Activated T-helper 17 cell treated with anti-CD3 and anti-CD28 coated beads, Interleukin-2, amount 50 U/mL, for 72 hours (primary cell): ENCODE data around the gene RBM23. TPM values are rescaled to one million over a fixed set of nuclear protein-coding genes. Genes with fewer than 3 reads are reported as not detected.
"Not testable (repeated sequence)": the region's sequence is repeated elsewhere in the genome, so short reads cannot be mapped to it uniquely, and the experiment has no call there.

Experiments
- ATAC-seq: fragments of 150-1000 bp; cut with Tn5 transposase; replicated peaks from 2 replicates; pipeline ENCODE4 v1.10.0; 2021; ENCODE audit warnings: mild to moderate bottlenecking, moderate library complexity
- H3K27ac Mint-ChIP-seq: one replicate; pipeline ENCODE4 v1.8.0; 2022; ENCODE audit warnings: mixed read lengths
- H3K27me3 Mint-ChIP-seq: one replicate; pipeline ENCODE4 v1.8.0; 2022; ENCODE audit warnings: mixed read lengths
- H3K36me3 Mint-ChIP-seq: one replicate; pipeline ENCODE4 v1.8.0; 2022; ENCODE audit warnings: low read depth, mild to moderate bottlenecking, mixed read lengths
- H3K4me1 Mint-ChIP-seq: one replicate; pipeline ENCODE4 v1.8.0; 2022; ENCODE audit warnings: mixed read lengths
- H3K4me3 Mint-ChIP-seq: one replicate; pipeline ENCODE4 v1.8.0; 2022; ENCODE audit warnings: mild to moderate bottlenecking, mixed read lengths
- H3K9me3 Mint-ChIP-seq: one replicate; pipeline ENCODE4 v1.8.0; 2022; ENCODE audit warnings: mixed read lengths
- total RNA-seq, 2 donors: library from RNA; stranded (reverse); gene quantifications; one replicate each; pipeline ENCODE4 v1.2.3, GENCODE V29; 2022

The RBM23 gene
- total RNA-seq, 2 donors from 2014 or later: 69.5 to 70.5 TPM

GRCh38 chr14:22852178-22852577 lies 66.8 kb downstream of the RBM23 start:
- not testable (repeated sequence) for H3K27me3 Mint-ChIP-seq, H3K4me3 Mint-ChIP-seq, H3K27ac Mint-ChIP-seq, H3K36me3 Mint-ChIP-seq, ATAC-seq, H3K9me3 Mint-ChIP-seq
- peaks cover 13% of the 10 kb centered on the region for H3K4me1 Mint-ChIP-seq

- Mint-ChIP-seq H3K27ac (peak overlapping the region; percentile 56), H3K4me3 (peak overlapping the region; percentile 50), H3K36me3 (no peaks in the 10 kb centered on the region), H3K4me1 (peaks cover 11% of the 10 kb centered on the region), H3K9me3 (no peaks in the 10 kb centered on the region), H3K27me3 (peaks cover 5% of the 10 kb centered on the region)
- ATAC-seq: peak; percentile 91
Measured at GRCh38 chr14:22850944-22851764, 67.8 kb downstream of the RBM23 start.

- Mint-ChIP-seq H3K27ac (no peak overlapping the region), H3K27me3 (peaks cover 9% of the 10 kb centered on the region), H3K9me3 (no peaks in the 10 kb centered on the region), H3K4me1 (peaks cover 10% of the 10 kb centered on the region), H3K36me3 (no peaks in the 10 kb centered on the region), H3K4me3 (no peak overlapping the region)
- no peak for ATAC-seq
Measured at GRCh38 chr14:22849212-22849819, 69.6 kb downstream of the RBM23 start.

DNA sequence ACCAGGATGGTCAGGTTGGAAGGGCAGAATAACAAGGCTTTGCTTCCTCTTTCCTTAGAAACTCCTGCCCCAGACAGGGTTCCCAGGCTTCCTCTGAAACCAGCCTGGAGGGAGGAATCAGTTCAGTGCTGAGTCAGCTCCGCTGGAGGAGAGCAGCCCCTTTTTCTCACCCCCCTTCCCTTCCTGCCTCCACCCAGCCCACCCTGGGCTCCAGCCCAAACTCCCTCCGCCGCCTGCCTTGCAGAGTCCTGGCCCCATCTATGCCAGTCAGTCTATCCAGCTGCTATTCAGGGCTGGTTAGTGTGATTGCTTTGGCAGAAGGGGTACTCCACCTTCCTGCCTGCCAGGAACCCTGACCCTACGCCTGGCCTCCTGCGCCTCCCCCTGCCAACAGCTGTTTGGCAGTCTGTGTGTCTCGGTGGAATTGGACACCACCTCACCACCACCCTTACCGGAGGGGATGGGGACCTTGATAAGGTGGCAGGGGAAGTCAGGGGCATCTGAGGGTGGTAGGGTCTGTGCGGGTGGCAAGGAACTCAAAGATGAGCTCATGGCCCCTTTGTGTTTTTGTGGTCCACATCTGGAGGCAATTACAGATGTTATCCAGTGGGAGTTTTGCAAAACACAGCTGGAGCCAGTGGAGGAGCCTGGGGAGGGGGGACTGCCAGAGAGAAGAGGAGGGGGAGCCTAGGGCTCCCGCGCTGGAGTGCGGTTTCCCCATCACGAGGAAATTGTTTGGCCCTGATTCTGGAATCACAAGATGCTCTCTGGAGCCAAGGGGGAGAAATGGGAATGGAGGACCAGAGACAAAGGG lies 70.4 kb downstream of the RBM23 start:
- peaks cover 9% of the 10 kb centered on the region for H3K27me3 Mint-ChIP-seq
- peak overlapping the region; percentile 9 for H3K27ac Mint-ChIP-seq
- H3K4me1 Mint-ChIP-seq: peaks cover 10% of the 10 kb centered on the region
- no peaks in the 10 kb centered on the region for H3K9me3 Mint-ChIP-seq
- no peak for ATAC-seq
- H3K36me3 Mint-ChIP-seq: no peaks in the 10 kb centered on the region
- H3K4me3 Mint-ChIP-seq: no peak overlapping the region

DNA sequence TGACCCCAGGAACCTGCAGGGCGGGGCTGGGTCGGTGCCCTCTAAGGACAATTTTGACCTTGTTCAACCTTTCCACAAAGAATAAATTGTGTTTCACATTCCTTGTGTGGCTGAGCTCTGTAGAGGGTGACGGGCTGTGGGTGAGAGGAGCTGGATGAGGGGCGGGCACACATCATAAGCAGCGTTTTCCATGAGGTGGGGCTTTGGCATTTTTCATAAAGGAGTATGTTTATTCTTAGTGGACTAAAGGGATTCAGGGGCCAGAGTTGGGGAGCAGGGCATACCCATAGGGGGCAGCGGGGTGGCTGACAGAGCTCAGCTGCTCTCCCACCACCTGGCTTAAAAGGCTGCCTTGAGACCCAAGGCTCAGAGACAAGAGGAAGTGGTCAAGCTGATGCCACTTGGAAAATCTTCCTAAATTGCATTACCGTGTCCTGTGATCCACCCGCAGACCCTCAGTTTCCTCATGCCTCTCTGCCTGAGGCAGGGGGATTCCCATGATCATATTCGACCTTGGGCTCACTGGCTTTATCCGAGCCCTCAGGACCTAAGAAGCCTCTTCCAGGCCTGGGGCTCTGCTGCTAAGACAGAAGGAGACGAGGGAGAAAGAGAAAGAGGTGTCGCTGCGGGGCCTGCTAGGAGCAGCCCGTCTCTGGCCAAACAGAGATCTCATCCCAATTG lies 71.1 kb downstream of the RBM23 start:
- no peaks in the 10 kb centered on the region for H3K9me3 Mint-ChIP-seq
- H3K36me3 Mint-ChIP-seq: no peaks in the 10 kb centered on the region
- H3K27me3 Mint-ChIP-seq: peaks cover 12% of the 10 kb centered on the region
- no peak overlapping the region for H3K27ac Mint-ChIP-seq
- peaks cover 6% of the 10 kb centered on the region for H3K4me1 Mint-ChIP-seq
- H3K4me3 Mint-ChIP-seq: no peak overlapping the region
- ATAC-seq: no peak

DNA sequence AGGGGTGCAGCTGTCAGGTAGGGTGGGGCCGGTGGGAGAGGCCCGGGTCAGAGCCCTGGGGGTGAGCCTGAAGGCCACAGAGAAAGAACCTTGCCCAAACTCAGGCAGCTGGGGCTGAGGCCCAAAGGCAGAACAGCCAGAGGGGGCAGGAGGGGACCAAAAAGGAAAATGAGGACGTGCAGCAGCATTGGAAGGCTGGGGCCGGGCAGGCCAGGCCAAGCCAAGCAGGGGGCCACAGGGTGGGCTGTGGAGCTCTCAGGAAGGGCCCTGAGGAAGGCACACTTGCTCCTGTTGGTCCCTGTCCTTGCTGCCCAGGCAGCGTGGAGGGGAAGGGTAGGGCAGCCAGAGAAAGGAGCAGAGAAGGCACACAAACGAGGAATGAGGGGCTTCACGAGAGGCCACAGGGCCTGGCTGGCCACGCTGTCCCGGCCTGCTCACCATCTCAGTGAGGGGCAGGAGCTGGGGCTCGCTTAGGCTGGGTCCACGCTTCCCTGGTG lies 72.1 kb downstream of the RBM23 start:
- H3K27ac Mint-ChIP-seq: no peak overlapping the region
- H3K4me3 Mint-ChIP-seq: no peak overlapping the region
- peaks cover 4% of the 10 kb centered on the region for H3K4me1 Mint-ChIP-seq
- no peaks in the 10 kb centered on the region for H3K36me3 Mint-ChIP-seq
- H3K27me3 Mint-ChIP-seq: peaks cover 12% of the 10 kb centered on the region
- H3K9me3 Mint-ChIP-seq: no peaks in the 10 kb centered on the region
- ATAC-seq: no peak

GRCh38 chr14:22845821-22846625 lies 72.9 kb downstream of the RBM23 start:
- Mint-ChIP-seq H3K27ac (no peak overlapping the region), H3K36me3 (no peaks in the 10 kb centered on the region), H3K27me3 (peaks cover 12% of the 10 kb centered on the region), H3K9me3 (no peaks in the 10 kb centered on the region), H3K4me1 (peaks cover 1% of the 10 kb centered on the region), H3K4me3 (no peak overlapping the region)
- ATAC-seq: no peak

- no peaks in the 10 kb centered on the region for H3K4me1 Mint-ChIP-seq
- no peak overlapping the region for H3K4me3 Mint-ChIP-seq
- ATAC-seq: no peak
- no peaks in the 10 kb centered on the region for H3K9me3 Mint-ChIP-seq
- no peaks in the 10 kb centered on the region for H3K36me3 Mint-ChIP-seq
- no peak overlapping the region for H3K27ac Mint-ChIP-seq
- peaks cover 12% of the 10 kb centered on the region for H3K27me3 Mint-ChIP-seq
Measured at GRCh38 chr14:22845103-22845394, 73.9 kb downstream of the RBM23 start.

GRCh38 chr14:22844221-22845102 lies 74.5 kb downstream of the RBM23 start:
- H3K27ac Mint-ChIP-seq: no peak overlapping the region
- no peaks in the 10 kb centered on the region for H3K9me3 Mint-ChIP-seq
- no peaks in the 10 kb centered on the region for H3K4me1 Mint-ChIP-seq
- no peaks in the 10 kb centered on the region for H3K36me3 Mint-ChIP-seq
- no peak for ATAC-seq
- H3K27me3 Mint-ChIP-seq: peaks cover 12% of the 10 kb centered on the region
- H3K4me3 Mint-ChIP-seq: no peak overlapping the region

Other genes starting within 250 kb of the RBM23 start
- 100 to 1,000 TPM; 110 to 152 TPM for gene OXA1L, start 152.5 kb downstream of the RBM23 start, total RNA-seq
- under 1 TPM; 0.15 to 0.71 TPM for gene SLC7A7, start 103.7 kb downstream of the RBM23 start, total RNA-seq
- gene MRPL52, start 89.3 kb downstream of the RBM23 start, total RNA-seq: 100 to 1,000 TPM in 1 of 2 donors, 10 to 100 TPM in 1; 90.4 to 142 TPM
- 1 to 10 TPM; 1.5 to 2.1 TPM for gene MMP14, start 82.6 kb downstream of the RBM23 start, total RNA-seq
- gene LRP10, start 47.4 kb downstream of the RBM23 start, total RNA-seq: 10 to 100 TPM; 61.3 to 78.1 TPM
- 1 to 10 TPM in 1 of 2 donors, under 1 TPM in 1; 0.56 to 1.3 TPM for gene REM2, start 35.9 kb downstream of the RBM23 start, total RNA-seq
- gene PRMT5, start 10.2 kb upstream of the RBM23 start, total RNA-seq: 100 to 1,000 TPM in 1 of 2 donors, 10 to 100 TPM in 1; 61.7 to 127 TPM
- gene HAUS4, start 37.9 kb upstream of the RBM23 start, total RNA-seq: 10 to 100 TPM; 60.6 to 78.5 TPM
- 1 to 10 TPM; 1.1 to 7.5 TPM for gene AJUBA, start 63.4 kb upstream of the RBM23 start, total RNA-seq
- 1 to 10 TPM; 8.5 to 9.6 TPM for gene C14orf93, start 91.0 kb upstream of the RBM23 start, total RNA-seq
- 100 to 1,000 TPM in 1 of 2 donors, 10 to 100 TPM in 1; 85.8 to 151 TPM for gene PSMB5, start 115.8 kb upstream of the RBM23 start, total RNA-seq
- gene PSMB11, start 123.1 kb upstream of the RBM23 start, total RNA-seq: not detected
- under 1 TPM; 0.48 TPM for gene CDH24, start 138.4 kb upstream of the RBM23 start, total RNA-seq
- 100 to 1,000 TPM; 187 to 214 TPM for gene ACIN1, start 176.0 kb upstream of the RBM23 start, total RNA-seq
- gene C14orf119, start 176.4 kb upstream of the RBM23 start, total RNA-seq: 10 to 100 TPM; 40.3 to 53.4 TPM
- not detected for gene CIROP, start 185.8 kb upstream of the RBM23 start, total RNA-seq
- gene CEBPE, start 200.1 kb upstream of the RBM23 start, total RNA-seq: not detected